Effector CD4-positive, alpha-beta T cell (primary cell): Measurements from ENCODE around the gene FOXP4.

Source experiments
- DNase-seq: peaks from one replicate; pipeline ENCODE4 v3.0.0-alpha.2; 2020

The FOXP4 gene

GRCh38 chr6:41522780-41523548, 23.2 kb upstream of the FOXP4 start:
- DNase-seq, result no peak

- no peak for DNase-seq
Observed at GRCh38 chr6:41523915-41524633, 22.1 kb upstream of the FOXP4 start.

- DNase-seq, result no peak
Observed at GRCh38 chr6:41524634-41525011, 21.6 kb upstream of the FOXP4 start.

- DNase-seq, result no peak
Observed at GRCh38 chr6:41527721-41528408, 18.3 kb upstream of the FOXP4 start.

GRCh38 chr6:41528409-41528963, 17.7 kb upstream of the FOXP4 start:
- no peak for DNase-seq

- DNase-seq, result no peak
Observed at GRCh38 chr6:41529049-41529448, 17.1 kb upstream of the FOXP4 start.

- no peak for DNase-seq
Observed at GRCh38 chr6:41529970-41530369, 16.2 kb upstream of the FOXP4 start.

- no peak for DNase-seq
Observed at GRCh38 chr6:41530476-41530875, 15.7 kb upstream of the FOXP4 start.

- DNase-seq, result no peak
Observed at GRCh38 chr6:41531016-41531415, 15.2 kb upstream of the FOXP4 start.

- DNase-seq, result peak; percentile 4
Observed at GRCh38 chr6:41531591-41532582, 14.3 kb upstream of the FOXP4 start.

GRCh38 chr6:41535766-41536165, 10.4 kb upstream of the FOXP4 start:
- no peak for DNase-seq

- no peak for DNase-seq
Observed at GRCh38 chr6:41536795-41537758, 9.1 kb upstream of the FOXP4 start.

GRCh38 chr6:41538556-41539182, 7.5 kb upstream of the FOXP4 start:
- DNase-seq, result no peak

GRCh38 chr6:41539204-41539603, 7.0 kb upstream of the FOXP4 start:
- DNase-seq, result no peak

- no peak for DNase-seq
Observed at GRCh38 chr6:41541364-41541763, 4.8 kb upstream of the FOXP4 start.

- no peak for DNase-seq
Observed at GRCh38 chr6:41543087-41543486, 3.1 kb upstream of the FOXP4 start.

GRCh38 chr6:41545247-41545702, 906 bp upstream of the FOXP4 start:
- no peak for DNase-seq

GRCh38 chr6:41546475-41546865, 289 bp downstream of the FOXP4 start:
- DNase-seq, result peak; percentile 27

- no peak for DNase-seq
Observed at GRCh38 chr6:41546866-41547798, 951 bp downstream of the FOXP4 start.
